NCI-H345 treated with DMSO at 0.1 percent for 48 hours (cell line): ENCODE results near the gene CD8B2.
"Not testable (repeated sequence)": the region's sequence is repeated elsewhere in the genome, so short reads cannot be mapped to it uniquely, and the experiment has no call there.

Source experiments
- DNase-seq: peaks from one replicate; lab custom pipeline; 2025; ENCODE audit not compliant: unreplicated experiment; lab: John Stamatoyannopoulos, UW

Gene CD8B2

GRCh38 chr2:106486551-106487385 lies at the start of gene CD8B2:
Gene CD8B2, plus strand, starts transcription at chr2:106487364. Its CDS starts 63 bp downstream, at chr2:106487427.
- not testable (repeated sequence) for DNase-seq

GRCh38 chr2:106461882-106462281 lies 25.3 kb upstream of the CD8B2 start:
- DNase-seq, result not testable (repeated sequence)

GRCh38 chr2:106467516-106467915 lies 19.6 kb upstream of the CD8B2 start:
- not testable (repeated sequence) for DNase-seq

GRCh38 chr2:106468107-106468506 lies 19.1 kb upstream of the CD8B2 start, which contains the start of gene RGPD3:
Gene RGPD3, minus strand, starts transcription at chr2:106468413. Its CDS starts 125 bp downstream, at chr2:106468288.
- DNase-seq, result not testable (repeated sequence)

GRCh38 chr2:106470658-106471057 lies 16.5 kb upstream of the CD8B2 start:
- not testable (repeated sequence) for DNase-seq

- not testable (repeated sequence) for DNase-seq
Measured at GRCh38 chr2:106477647-106478046, 9.5 kb upstream of the CD8B2 start.

- DNase-seq, result not testable (repeated sequence)
Measured at GRCh38 chr2:106479563-106479962, 7.6 kb upstream of the CD8B2 start.

GRCh38 chr2:106487386-106488191 lies 425 bp downstream of the CD8B2 start:
- DNase-seq, result not testable (repeated sequence)

GRCh38 chr2:106489701-106490100 lies 2.5 kb downstream of the CD8B2 start:
- not testable (repeated sequence) for DNase-seq

- DNase-seq, result not testable (repeated sequence)
Measured at GRCh38 chr2:106492399-106492798, 5.2 kb downstream of the CD8B2 start.

- DNase-seq, result not testable (repeated sequence)
Measured at GRCh38 chr2:106492913-106493312, 5.7 kb downstream of the CD8B2 start.

- DNase-seq, result not testable (repeated sequence)
Measured at GRCh38 chr2:106498549-106498948, 11.4 kb downstream of the CD8B2 start.

GRCh38 chr2:106500350-106500749 lies 13.2 kb downstream of the CD8B2 start:
- not testable (repeated sequence) for DNase-seq

- DNase-seq, result not testable (repeated sequence)
Measured at GRCh38 chr2:106502351-106502750, 15.2 kb downstream of the CD8B2 start.

GRCh38 chr2:106504192-106504591 lies 17.0 kb downstream of the CD8B2 start:
- DNase-seq, result not testable (repeated sequence)

GRCh38 chr2:106504787-106505186 lies 17.6 kb downstream of the CD8B2 start:
- not testable (repeated sequence) for DNase-seq

- DNase-seq, result not testable (repeated sequence)
Measured at GRCh38 chr2:106506002-106506687, 19.0 kb downstream of the CD8B2 start.

- DNase-seq, result not testable (repeated sequence)
Measured at GRCh38 chr2:106508660-106509373, 21.7 kb downstream of the CD8B2 start.

- not testable (repeated sequence) for DNase-seq
Measured at GRCh38 chr2:106509374-106509770, 22.2 kb downstream of the CD8B2 start.

- DNase-seq, result not testable (repeated sequence)
Measured at GRCh38 chr2:106510791-106511190, 23.6 kb downstream of the CD8B2 start.
